ENCODE results near the gene ZRANB3.
A peak's percentile ranks its signal among the peaks of the same experiment; 100 is the strongest.
"Not testable (repeated sequence)": the region's sequence is repeated elsewhere in the genome, so short reads cannot be mapped to it uniquely, and the experiment has no call there.

Gene ZRANB3

DNA sequence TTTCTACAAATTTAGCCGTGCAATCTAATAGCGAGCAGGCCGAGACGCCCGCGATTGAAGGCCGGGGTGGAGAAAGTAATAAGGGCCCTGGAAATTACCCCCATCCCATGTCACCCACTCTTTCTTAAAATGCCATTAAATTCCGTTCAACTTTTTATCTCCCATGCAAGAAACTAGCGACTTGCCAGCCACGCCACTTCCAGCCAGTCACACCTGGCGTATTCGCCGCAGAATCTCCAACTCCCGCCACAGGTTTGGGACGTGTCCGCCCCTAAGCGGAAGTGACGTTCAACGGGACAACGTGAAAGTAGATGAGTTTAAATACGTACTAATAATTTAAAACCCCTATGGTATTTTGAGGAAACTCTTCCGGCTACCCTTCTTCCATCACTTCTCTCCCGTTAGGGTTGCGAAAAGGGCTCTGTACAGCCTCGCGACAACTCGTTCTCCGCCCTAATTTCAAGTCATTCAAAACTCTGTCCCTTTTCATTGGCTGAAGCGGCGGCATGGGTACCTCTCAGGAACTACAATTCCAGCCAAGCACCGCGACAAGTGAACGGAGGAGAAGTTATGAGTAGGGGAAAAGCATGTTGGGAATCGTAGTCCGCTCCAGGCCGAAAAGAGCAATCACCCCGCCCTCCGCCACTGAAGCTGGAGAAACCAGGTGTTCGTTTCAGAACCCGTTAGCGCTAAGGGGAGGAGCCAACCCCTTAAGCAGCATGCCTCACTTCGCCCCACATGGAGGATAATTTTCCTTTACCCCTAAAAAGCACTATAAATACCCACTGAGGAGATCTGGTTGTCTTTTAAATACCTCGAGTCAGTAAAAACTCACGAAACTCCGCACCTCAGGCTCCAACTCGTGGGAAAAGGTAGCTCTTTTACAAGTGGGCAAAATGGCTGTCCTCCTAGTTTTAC lies at the start of gene ZRANB3:
Gene ZRANB3 (minus strand): TSS at position 906 of the 918 bp plus-strand sequence.
- DNase-seq (ENCODE audit: low read depth), result peak; percentile 88

- no peak for DNase-seq (ENCODE audit: low read depth)
Observed at GRCh38 chr2:135573620-135574019, 42.6 kb upstream of the ZRANB3 start.

GRCh38 chr2:135570884-135571283 lies 39.9 kb upstream of the ZRANB3 start:
- DNase-seq (ENCODE audit: low read depth), result no peak

- no peak for DNase-seq (ENCODE audit: low read depth)
Observed at GRCh38 chr2:135563793-135564192, 32.8 kb upstream of the ZRANB3 start.

GRCh38 chr2:135561925-135562324 lies 30.9 kb upstream of the ZRANB3 start:
- no peak for DNase-seq (ENCODE audit: low read depth)

- no peak for DNase-seq (ENCODE audit: low read depth)
Observed at GRCh38 chr2:135557530-135557929, 26.5 kb upstream of the ZRANB3 start.

GRCh38 chr2:135555311-135555710 lies 24.3 kb upstream of the ZRANB3 start:
- no peak for DNase-seq (ENCODE audit: low read depth)

DNA sequence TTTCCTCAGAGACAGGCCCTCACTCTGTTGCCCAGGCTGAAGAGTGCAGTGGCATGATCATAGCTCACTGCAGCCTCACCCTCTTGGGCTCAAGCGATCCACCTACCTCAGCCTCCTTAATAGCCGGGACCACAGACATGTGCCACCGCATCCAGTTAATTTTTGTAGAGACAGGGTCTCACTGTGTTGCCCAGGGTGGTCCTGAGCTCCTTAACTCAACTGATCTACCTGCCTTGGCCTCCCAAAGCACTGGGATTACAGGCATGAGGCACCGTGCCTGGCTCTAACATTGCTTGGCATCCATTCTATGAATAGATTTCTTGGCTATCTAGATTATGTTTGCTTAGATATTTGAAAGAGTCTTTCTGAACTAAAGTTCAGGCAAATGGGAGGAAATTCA lies 21.9 kb upstream of the ZRANB3 start:
- DNase-seq (ENCODE audit: low read depth), result no peak

DNA sequence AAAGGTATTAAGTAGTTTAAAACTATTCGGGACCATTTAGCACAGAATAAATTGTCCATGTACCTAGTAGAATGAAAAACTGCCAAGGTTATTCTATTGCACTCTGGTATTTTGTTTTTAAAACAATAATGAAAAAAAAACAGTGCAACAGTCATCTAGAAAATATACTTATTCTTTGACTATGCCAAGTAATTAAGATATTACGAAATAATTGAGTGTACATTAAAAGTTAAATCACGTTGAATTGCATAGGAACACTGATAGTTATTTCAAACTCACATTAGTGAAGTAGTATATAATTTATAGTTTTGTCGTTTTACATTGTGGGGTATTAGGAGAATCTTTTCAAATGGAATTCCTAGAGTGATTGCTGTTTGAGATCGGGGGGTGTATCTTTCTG lies 20.3 kb upstream of the ZRANB3 start:
- DNase-seq (ENCODE audit: low read depth), result no peak

- DNase-seq (ENCODE audit: low read depth), result no peak
Observed at GRCh38 chr2:135547311-135547710, 16.3 kb upstream of the ZRANB3 start.

DNA sequence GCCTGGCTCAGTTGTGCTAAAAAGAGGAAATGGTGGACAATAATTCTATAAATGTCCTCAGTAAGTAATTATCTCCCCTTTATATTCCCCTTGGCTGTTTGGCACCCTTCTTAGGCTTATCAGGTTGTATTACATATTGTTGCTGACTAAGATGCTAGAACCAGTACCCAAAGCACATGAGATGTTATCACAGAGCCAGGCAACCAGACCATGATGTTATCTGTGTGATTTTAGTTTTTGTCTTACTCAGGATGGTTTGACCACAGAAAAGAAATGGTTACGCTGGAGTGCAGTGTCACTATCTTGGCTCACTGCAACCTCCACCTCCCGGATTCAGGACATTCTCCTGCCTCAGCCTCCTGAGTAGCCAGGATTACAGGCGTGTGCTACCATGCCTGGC lies 15.4 kb upstream of the ZRANB3 start:
- no peak for DNase-seq (ENCODE audit: low read depth)

DNA sequence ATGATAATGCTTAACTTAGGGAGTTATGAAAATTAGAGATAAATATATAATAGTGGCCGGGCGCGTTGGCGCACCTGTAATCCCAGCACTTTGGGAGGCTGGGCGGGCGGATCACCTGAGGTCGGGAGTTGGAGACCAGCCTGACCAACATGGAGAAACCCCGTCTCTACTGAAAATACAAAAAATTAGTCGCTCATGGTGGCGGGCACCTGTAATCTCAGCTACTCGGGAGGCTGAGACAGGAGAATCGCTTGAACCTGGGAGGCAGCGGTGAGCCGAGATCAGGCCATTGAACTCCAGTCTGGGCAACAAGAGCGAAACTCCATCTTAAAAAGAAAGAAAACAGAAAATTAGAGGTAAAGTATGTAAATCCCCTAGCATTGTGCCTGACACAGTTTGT lies 2.5 kb upstream of the ZRANB3 start:
- not testable (repeated sequence) for DNase-seq (ENCODE audit: low read depth)

DNA sequence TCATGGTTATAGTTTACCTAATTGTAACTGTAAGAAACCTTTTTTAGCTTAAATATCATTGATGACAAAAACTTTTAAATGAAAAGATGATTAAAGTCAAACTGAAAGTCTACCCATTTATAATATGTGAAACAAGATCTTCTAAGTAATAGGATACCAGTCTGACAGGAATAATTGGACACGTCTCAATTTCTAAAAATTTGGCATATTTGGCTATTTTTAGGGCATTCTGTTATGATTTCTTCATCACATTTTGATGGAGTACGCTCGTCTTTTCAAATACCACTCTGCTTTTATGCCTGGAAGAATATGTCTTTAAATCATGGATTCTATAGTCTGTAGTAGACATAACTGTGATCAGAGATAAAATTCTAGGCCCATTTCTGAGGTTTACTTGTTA lies 1.6 kb upstream of the ZRANB3 start:
- DNase-seq (ENCODE audit: low read depth), result no peak

GRCh38 chr2:135531231-135532197 lies 496 bp upstream of the ZRANB3 start, which contains the start of gene R3HDM1:
TSS of gene R3HDM1 (plus strand) at chr2:135531484. CDS start at chr2:135604846, 73,362 bp downstream.
- peak; percentile 91 for DNase-seq (ENCODE audit: low read depth)

- no peak for DNase-seq (ENCODE audit: low read depth)
Observed at GRCh38 chr2:135528006-135528405, 3.0 kb downstream of the ZRANB3 start.

- DNase-seq (ENCODE audit: low read depth), result no peak
Observed at GRCh38 chr2:135525786-135526185, 5.2 kb downstream of the ZRANB3 start.

DNA sequence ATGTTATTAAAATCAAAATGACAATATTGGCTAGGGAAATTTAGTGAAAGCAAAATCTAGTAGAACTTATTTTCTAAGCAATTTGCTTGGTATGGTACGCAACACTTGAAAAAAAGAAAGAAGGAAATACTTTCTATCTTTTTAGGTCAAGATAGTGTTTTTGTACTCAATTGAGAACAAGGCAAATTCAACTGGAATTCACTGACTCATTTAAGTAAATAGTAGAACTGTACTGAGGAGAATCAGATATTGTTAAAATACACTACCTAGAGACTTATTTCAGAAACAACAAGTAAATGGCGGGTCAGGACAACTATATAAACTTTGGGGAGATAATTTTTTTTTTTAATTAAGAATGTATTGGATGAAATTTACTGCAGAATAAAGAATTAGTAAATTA lies 18.9 kb downstream of the ZRANB3 start:
- no peak for DNase-seq (ENCODE audit: low read depth)

GRCh38 chr2:135510577-135510976 lies 20.4 kb downstream of the ZRANB3 start:
- DNase-seq (ENCODE audit: low read depth), result no peak

DNA sequence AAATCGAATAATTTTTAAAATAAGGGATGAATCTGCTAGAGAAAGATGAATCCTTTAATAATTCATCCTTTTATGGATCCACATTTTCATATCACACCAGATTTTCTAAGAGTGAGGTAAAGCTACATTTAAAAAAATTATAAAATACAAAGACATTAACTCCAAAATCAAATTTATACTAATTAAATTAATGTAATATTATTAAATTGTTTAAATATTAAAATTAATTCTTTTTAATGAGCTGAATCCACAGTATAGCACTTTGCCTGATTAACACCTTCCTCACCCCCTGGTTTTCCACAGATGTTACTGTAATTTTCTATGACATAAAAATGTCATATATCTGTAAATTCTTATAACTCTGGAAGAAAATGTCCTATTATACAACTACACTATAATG lies 26.2 kb downstream of the ZRANB3 start:
- no peak for DNase-seq (ENCODE audit: low read depth)

GRCh38 chr2:135498588-135498987 lies 32.4 kb downstream of the ZRANB3 start:
- not testable (repeated sequence) for DNase-seq (ENCODE audit: low read depth)

DNA sequence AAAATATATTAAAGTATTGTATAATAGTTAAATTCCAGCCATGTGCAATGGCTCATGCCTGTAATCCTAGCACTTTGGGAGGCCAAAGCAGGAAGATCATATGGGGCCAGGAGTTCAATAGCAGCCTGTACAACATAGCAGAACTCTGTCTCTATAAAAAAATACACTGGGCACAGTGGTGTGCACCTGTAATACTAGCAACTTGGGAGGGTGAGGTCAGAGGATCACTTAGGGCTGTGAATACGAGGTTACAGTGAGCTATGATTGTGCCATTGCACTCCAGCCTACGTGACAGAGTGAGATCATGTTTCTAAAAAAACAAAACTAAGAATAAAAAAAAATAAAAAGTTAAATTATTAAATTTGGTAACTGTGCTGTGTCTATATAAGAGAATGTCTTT lies 36.1 kb downstream of the ZRANB3 start:
- DNase-seq (ENCODE audit: low read depth), result no peak

DNA sequence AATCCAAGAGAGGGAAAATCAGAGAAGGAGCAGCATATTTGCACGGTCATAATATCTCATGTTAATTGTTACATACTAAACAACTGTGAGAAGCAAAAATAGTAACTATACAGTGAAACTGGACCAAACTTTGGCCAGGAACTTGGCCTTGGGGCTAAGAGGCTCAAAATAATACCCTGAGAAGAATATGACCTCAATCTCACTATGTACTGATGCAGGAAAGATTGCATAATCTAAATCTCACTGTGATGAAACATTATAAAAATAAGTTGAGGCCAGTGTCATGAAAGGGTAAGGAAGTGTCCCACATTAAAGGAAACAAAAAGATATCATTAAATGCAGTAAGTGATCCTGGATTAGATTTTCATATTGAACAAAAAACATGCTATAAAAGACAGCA lies 36.5 kb downstream of the ZRANB3 start:
- DNase-seq (ENCODE audit: low read depth), result no peak

DNA sequence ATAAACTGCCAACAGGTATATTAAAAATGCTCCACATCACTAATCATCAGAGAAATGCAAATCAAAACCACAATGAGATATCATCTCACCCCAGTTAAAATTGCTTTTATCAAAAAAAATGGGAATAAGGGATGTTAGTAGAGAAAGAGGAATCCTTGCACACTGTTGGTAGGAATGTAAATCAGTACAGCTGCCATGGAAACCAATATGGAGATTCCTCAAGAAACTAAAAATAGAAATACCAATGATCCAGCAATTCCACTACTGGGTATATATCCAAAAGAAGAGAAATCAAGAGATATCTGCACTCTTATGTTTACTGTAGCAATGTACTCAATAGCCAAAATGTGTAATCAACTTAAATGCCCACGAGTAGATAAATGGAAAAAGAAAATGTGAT lies 40.6 kb downstream of the ZRANB3 start:
- no peak for DNase-seq (ENCODE audit: low read depth)
